ENCODE measurements around the gene SLC37A3. TPM values are rescaled to one million over a fixed set of nuclear protein-coding genes. Genes with fewer than 3 reads are reported as not detected.

The SLC37A3 gene
- total RNA-seq, 1 experiment from 2014 or later, result 52.7 TPM

DNA sequence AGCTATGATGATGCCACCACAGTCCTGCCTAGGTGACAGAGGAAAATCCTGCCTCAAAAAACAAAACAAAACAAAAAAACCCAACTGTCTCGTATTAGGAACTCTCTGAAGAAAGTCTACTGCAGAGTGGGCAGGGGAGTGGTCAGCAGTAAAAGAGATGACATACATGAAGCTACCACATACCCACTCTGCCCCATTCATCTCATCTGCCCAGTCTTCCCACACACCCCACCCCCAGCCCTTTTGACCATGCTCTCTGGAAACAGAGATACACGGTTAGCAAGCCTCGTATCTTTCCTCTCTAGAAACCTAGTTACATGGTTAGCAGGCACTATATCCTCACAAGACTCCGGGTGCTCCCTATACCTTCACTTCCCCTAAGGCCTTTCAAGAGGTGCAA lies 8.3 kb downstream of the SLC37A3 start:
- H2BK20ac ChIP-seq (ENCODE audit: low read depth, low read length, poor library complexity, severe bottlenecking), result no peak overlapping the region
- Mint-ChIP-seq H3K27ac (no peak overlapping the region; a peak in 1 of 7 replicates), H3K27me3 (ENCODE audit: low read depth) (no peaks in the 10 kb centered on the region), H3K4me1 (no peaks in the 10 kb centered on the region; a peak in 2 of 4 replicates), H3K36me3 (ENCODE audit: insufficient read depth in 1 of 3, low read depth in 3 of 3) (peaks cover 0 to 3% (median 0%) of the 10 kb centered on the region in 3 experiments; a peak in 2 of 7 replicates), H3K4me3 (no peak overlapping the region), H3K9me3 (no peaks in the 10 kb centered on the region)
- H3K18ac ChIP-seq (ENCODE audit: insufficient read length, low read depth, low read length), result no peak overlapping the region
- H3K79me1 ChIP-seq (ENCODE audit: insufficient read depth, low read depth, low read length, poor library complexity, severe bottlenecking), result peaks cover 18% of the 10 kb centered on the region
- WGBS (ENCODE audit: extremely low coverage, insufficient read length, low lambda C conversion rate), result no CpG with 5 or more reads among the region's 4 CpGs
- H3K4me1 ChIP-seq (ENCODE audit: insufficient read depth, low read length), result peaks cover 19% of the 10 kb centered on the region
- no peak overlapping the region for H2BK12ac ChIP-seq (ENCODE audit: insufficient read length, low read depth, low read length)
- H3K4me2 ChIP-seq (ENCODE audit: insufficient read depth, insufficient read length, low read length), result no peak overlapping the region
- no peaks in the 10 kb centered on the region for H4K20me1 ChIP-seq (ENCODE audit: control insufficient read depth, insufficient read depth, insufficient read length)
- H3K56ac ChIP-seq (ENCODE audit: insufficient read length, low read depth, low read length), result no peak overlapping the region
- H4K91ac ChIP-seq (ENCODE audit: insufficient read length, low read depth, low read length), result no peak overlapping the region
- no peaks in the 10 kb centered on the region for H3K23me2 ChIP-seq (ENCODE audit: insufficient read length, low read depth, low read length, poor library complexity, severe bottlenecking)
- H2BK5ac ChIP-seq (ENCODE audit: insufficient read length, low read length), result no peak overlapping the region
- no peak overlapping the region for H3K4ac ChIP-seq (ENCODE audit: low read depth, low read length)
- no peak overlapping the region for H2AFZ ChIP-seq (ENCODE audit: low read length)
- H4K5ac ChIP-seq (ENCODE audit: insufficient read length, low read depth, low read length), result no peak overlapping the region
- H3K14ac ChIP-seq (ENCODE audit: insufficient read depth, low read length), result no peak overlapping the region
- no peak overlapping the region for H4K8ac ChIP-seq (replicated peaks; ENCODE audit: insufficient read length, low read depth, low read length)
- no peak overlapping the region for H3K9ac ChIP-seq (ENCODE audit: extremely low read depth, insufficient read length, low read length)
- H3K79me2 ChIP-seq (ENCODE audit: insufficient read depth, low read length), result peaks cover 23% of the 10 kb centered on the region; the same call in 1 of the 2 replicates
- no peak overlapping the region for H2BK120ac ChIP-seq (ENCODE audit: low read depth, low read length, poor library complexity, severe bottlenecking)
- H3T11ph ChIP-seq (ENCODE audit: low read length), result no peak overlapping the region
- no peaks in the 10 kb centered on the region for H3K9me3 ChIP-seq (ENCODE audit: control insufficient read depth, low read depth, low read length)
- H3K23ac ChIP-seq (ENCODE audit: insufficient read length, low read depth, low read length), result no peak overlapping the region
- no peaks in the 10 kb centered on the region; the same call in 1 of the 2 replicates for H3K27me3 ChIP-seq (ENCODE audit: insufficient read depth, low read length)
- no peak overlapping the region for H2BK15ac ChIP-seq (ENCODE audit: low read depth, low read length)
- no peak overlapping the region for H3K27ac ChIP-seq (ENCODE audit: insufficient read length, low read depth, low read length)
- DNase-seq, result no peak
- H2AK5ac ChIP-seq (ENCODE audit: insufficient read length, low read length), result no peak overlapping the region
- TF ChIP-seq, protein P1, sequence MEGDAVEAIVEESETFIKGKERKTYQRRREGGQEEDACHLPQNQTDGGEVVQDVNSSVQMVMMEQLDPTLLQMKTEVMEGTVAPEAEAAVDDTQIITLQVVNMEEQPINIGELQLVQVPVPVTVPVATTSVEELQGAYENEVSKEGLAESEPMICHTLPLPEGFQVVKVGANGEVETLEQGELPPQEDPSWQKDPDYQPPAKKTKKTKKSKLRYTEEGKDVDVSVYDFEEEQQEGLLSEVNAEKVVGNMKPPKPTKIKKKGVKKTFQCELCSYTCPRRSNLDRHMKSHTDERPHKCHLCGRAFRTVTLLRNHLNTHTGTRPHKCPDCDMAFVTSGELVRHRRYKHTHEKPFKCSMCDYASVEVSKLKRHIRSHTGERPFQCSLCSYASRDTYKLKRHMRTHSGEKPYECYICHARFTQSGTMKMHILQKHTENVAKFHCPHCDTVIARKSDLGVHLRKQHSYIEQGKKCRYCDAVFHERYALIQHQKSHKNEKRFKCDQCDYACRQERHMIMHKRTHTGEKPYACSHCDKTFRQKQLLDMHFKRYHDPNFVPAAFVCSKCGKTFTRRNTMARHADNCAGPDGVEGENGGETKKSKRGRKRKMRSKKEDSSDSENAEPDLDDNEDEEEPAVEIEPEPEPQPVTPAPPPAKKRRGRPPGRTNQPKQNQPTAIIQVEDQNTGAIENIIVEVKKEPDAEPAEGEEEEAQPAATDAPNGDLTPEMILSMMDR (conservative IDR thresholded peaks at IDR 0.05), result no peak

All from H9 (cell line).